Measurements from ENCODE around the gene OVCH2. TPM values are rescaled to one million over a fixed set of nuclear protein-coding genes. Genes with fewer than 3 reads are reported as not detected.

OVCH2 gene
- total RNA-seq, 1 donor from 2014 or later, result 7.4 TPM

DNA sequence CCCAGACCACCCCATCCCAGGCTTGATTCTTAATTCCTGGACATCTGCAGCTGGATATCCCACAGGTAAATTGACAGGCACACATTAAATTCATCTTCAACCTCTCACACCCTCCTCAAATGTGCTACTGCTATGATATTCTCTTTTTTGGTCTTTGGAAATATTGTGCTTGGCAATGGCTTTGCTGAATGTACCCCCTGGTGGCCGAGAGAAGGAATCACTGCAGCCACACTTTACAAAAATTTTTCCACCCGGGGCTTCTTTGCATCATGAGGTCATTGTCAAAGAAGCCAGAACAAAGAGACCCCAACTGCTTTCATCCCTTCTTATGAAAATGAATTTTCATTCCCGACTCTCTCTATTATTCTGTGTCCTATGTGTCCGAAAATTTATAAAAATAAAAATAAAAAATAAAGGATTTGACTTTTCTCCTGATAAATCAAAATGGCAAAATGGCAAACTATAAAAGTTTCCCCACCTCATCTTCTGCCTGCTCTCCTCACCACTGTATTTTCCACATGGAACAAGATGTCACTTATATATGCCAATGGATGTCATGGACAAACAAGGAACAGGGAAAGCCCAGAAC is 17.9 kb downstream of the OVCH2 start:
- H3K4me3 ChIP-seq, result no peak overlapping the region
- H3K27ac ChIP-seq, result no peak overlapping the region
- H3K36me3 ChIP-seq, result no peaks in the 10 kb centered on the region
- TF ChIP-seq CTCF (IDR thresholded peaks at IDR 0.05), result peak; percentile 72
- DNase-seq, result no peak
- intact Hi-C loops (cut with DNase I), result no loop called here
- peaks cover 3% of the 10 kb centered on the region for H3K27me3 ChIP-seq (ENCODE audit: low read depth)
- ATAC-seq, result peak in 1 of 2 donors; percentile 47
- no peaks in the 10 kb centered on the region for H3K4me1 ChIP-seq
- H3K9me3 ChIP-seq, result no peaks in the 10 kb centered on the region

DNA sequence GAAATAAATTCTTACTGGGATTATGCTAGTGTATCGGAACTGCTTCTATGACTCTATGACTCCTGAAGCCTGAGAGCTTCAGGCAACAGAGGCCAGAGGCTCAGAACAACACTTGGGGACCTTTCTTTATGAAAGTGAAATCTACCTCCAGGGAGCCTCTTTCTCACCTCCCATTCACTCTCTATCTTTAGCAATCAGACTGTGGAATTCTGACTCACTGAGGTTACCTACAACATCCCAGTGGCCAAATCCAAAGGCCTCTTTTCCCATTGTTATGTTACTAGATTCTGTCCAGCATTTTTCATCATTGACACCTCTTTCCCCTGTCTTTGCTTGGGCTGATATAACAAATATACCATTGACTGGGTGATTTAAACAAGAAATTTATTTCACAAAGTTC is 18.9 kb downstream of the OVCH2 start:
- ATAC-seq, result no peak
- intact Hi-C loops (cut with DNase I), result no loop called here
- TF ChIP-seq CTCF (IDR thresholded peaks at IDR 0.05), result no peak

DNA sequence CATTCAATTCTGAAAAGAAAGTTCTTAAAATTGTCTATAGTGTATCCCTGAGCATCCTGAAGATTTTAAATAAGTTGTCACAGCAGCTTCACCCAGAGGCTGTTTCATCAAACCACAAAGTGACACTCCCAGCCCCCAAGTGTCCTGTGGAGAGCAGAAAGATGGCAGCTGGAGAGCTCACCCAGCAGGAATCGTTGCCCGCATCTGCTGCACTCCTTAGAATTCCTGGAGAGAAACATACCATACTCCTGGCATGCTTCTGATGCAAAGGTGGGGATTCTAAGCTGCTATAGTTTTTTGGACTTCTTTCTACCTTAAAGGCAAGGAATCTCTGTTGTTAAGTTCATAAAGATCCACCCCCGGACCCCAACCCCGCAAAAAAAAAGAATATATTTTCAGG is 19.5 kb downstream of the OVCH2 start:
- TF ChIP-seq CTCF (IDR thresholded peaks at IDR 0.05), result no peak
- intact Hi-C loops (cut with DNase I), result no loop called here
- Histone ChIP-seq H3K4me1 (no peaks in the 10 kb centered on the region), H3K27me3 (ENCODE audit: low read depth) (no peaks in the 10 kb centered on the region), H3K36me3 (no peaks in the 10 kb centered on the region), H3K4me3 (no peak overlapping the region), H3K27ac (no peak overlapping the region), H3K9me3 (no peaks in the 10 kb centered on the region)
- DNase-seq (no peak), ATAC-seq (no peak)

More for the DNA sequence above, 18.9 kb downstream of the OVCH2 start:
- no peaks in the 10 kb centered on the region for H3K27me3 ChIP-seq (ENCODE audit: low read depth)
- H3K36me3 ChIP-seq, result no peaks in the 10 kb centered on the region
- no peak for DNase-seq
- no peak overlapping the region for H3K27ac ChIP-seq
- no peaks in the 10 kb centered on the region for H3K9me3 ChIP-seq
- H3K4me3 ChIP-seq, result no peak overlapping the region
- H3K4me1 ChIP-seq, result no peaks in the 10 kb centered on the region

DNA sequence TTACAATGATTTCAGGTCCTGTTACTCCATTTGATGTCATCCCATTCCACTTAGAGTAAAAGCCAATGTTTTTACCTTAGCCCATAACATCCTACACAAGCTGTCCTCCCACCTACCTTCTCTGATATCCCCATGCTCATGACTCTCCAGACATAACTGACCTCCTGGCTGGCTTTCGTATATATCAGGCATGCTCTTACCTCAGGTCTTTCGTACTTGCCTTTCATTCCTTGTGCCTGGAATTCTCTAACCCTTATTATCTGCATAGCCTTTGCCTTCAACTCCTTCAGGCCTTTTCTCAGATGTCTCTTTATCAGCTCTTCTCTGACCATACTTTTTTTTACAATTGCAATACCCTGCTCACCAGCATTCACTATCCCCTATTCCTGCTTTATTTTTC is 22.7 kb downstream of the OVCH2 start:
- TF ChIP-seq CTCF (IDR thresholded peaks at IDR 0.05), result no peak
- intact Hi-C loops (cut with DNase I), result no loop called here

DNA sequence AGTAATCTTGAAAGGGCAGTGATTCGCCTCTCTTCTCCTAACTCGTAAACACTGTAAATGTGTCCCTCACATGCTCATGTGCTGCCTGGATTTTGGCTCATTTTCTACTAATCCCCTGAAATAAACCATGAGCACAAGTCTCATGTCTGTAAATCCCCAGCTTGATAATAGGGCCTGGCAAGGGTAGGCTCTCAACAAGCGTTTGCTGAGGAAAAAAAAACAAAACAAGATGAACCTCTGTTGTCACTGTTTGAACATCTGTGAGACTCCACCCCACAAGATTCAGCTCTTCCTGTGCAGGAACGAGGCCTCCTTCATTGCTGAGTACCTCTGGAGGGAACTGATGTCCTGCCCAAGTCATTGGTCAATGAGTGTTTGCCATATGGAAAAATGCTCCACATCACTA is 28.5 kb downstream of the OVCH2 start:
- Histone ChIP-seq H3K36me3 (no peaks in the 10 kb centered on the region), H3K27me3 (ENCODE audit: low read depth) (peaks cover 17% of the 10 kb centered on the region), H3K4me1 (peaks cover 11% of the 10 kb centered on the region), H3K9me3 (no peaks in the 10 kb centered on the region), H3K4me3 (no peak overlapping the region), H3K27ac (no peak overlapping the region)
- ATAC-seq, result no peak
- no peak for DNase-seq
- TF ChIP-seq CTCF (IDR thresholded peaks at IDR 0.05), result no peak
- intact Hi-C loops (cut with DNase I), result no loop called here

More for the DNA sequence above, 22.7 kb downstream of the OVCH2 start:
- no peak for ATAC-seq
- Histone ChIP-seq H3K4me1 (no peaks in the 10 kb centered on the region), H3K9me3 (no peaks in the 10 kb centered on the region), H3K27ac (no peak overlapping the region), H3K4me3 (no peak overlapping the region), H3K36me3 (no peaks in the 10 kb centered on the region), H3K27me3 (ENCODE audit: low read depth) (peaks cover 8% of the 10 kb centered on the region)
- no peak for DNase-seq
